ENCODE measurements around the gene KLF11. TPM values are rescaled to one million over a fixed set of nuclear protein-coding genes. Genes with fewer than 3 reads are reported as not detected.

KLF11 gene
- total RNA-seq, 4 donors from 2014 or later = 48.6 to 81.6 (median 58.8) TPM

DNA sequence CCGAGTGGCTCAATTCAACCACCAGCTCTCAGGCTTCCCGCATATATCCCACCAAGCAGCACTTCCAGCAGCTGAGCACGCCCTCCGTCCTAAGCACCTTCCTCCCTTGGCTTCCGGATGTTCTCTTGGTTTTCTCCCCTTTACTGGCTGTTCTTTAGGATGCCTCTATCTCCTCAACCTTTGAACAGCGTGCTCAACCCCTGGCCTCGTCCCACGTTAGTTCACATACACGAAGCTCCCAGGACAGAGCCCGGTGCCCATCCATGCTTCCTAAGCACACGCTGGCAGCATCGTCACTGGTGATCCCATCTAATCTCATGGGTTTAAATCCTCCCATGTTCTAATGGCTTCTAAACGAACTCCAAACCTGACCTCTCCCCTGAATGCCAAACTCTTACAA, 33.2 kb downstream of the KLF11 start:
- no peaks in the 10 kb centered on the region for H3K9me3 ChIP-seq
- WGBS = 79% methylated on average over 13 of the region's 13 CpGs
- no peak overlapping the region for H3K4me3 ChIP-seq
- H3K27me3 ChIP-seq = peaks cover 46% of the 10 kb centered on the region
- peaks cover 27% of the 10 kb centered on the region for H3K4me1 ChIP-seq
- TF ChIP-seq POLR2AphosphoS5 (IDR thresholded peaks at IDR 0.05) = no peak
- TF ChIP-seq EP300 (IDR thresholded peaks at IDR 0.05) = no peak
- TF ChIP-seq, protein P1, sequence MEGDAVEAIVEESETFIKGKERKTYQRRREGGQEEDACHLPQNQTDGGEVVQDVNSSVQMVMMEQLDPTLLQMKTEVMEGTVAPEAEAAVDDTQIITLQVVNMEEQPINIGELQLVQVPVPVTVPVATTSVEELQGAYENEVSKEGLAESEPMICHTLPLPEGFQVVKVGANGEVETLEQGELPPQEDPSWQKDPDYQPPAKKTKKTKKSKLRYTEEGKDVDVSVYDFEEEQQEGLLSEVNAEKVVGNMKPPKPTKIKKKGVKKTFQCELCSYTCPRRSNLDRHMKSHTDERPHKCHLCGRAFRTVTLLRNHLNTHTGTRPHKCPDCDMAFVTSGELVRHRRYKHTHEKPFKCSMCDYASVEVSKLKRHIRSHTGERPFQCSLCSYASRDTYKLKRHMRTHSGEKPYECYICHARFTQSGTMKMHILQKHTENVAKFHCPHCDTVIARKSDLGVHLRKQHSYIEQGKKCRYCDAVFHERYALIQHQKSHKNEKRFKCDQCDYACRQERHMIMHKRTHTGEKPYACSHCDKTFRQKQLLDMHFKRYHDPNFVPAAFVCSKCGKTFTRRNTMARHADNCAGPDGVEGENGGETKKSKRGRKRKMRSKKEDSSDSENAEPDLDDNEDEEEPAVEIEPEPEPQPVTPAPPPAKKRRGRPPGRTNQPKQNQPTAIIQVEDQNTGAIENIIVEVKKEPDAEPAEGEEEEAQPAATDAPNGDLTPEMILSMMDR (IDR thresholded peaks at IDR 0.05) = no peak
- no peak for TF ChIP-seq POLR2A (IDR thresholded peaks at IDR 0.05)
- H3K27ac ChIP-seq = no peak overlapping the region
- no peak for DNase-seq (ENCODE audit: low spot score in 2 of 2)
- no peaks in the 10 kb centered on the region for H3K36me3 ChIP-seq

DNA sequence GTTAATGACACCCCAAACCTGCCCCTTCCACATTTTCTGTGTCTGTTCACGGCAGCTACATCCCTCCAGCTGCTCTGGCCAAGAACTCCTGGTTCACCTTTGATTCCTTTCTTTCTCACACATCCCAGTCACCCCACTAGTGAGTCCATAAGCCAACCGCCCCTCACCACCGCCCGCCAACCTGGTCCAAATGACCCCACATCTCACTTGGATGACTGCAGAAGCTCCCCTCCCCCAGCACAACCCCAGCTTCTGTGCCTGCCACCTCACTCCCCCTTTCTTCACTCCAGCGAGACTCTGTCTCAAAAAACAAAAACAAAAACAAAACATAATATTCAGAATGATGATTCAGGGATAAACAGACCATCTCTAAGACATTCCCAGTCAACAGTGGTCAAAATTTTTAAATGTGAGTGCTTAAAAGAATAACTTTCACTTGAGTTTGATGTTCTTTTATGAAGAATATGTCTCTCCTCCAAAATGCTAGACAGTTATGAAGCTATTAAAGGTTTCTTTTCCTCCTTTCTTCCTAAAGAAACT, 33.7 kb downstream of the KLF11 start:
- no peak for DNase-seq (ENCODE audit: low spot score in 2 of 2)
- Histone ChIP-seq H3K36me3 (no peaks in the 10 kb centered on the region), H3K27me3 (peaks cover 50% of the 10 kb centered on the region), H3K4me3 (no peak overlapping the region), H3K4me1 (peaks cover 27% of the 10 kb centered on the region), H3K27ac (no peak overlapping the region), H3K9me3 (no peaks in the 10 kb centered on the region)
- TF ChIP-seq, protein P1 (IDR thresholded peaks at IDR 0.05) = no peak
- TF ChIP-seq POLR2A (IDR thresholded peaks at IDR 0.05) (no peak), EP300 (IDR thresholded peaks at IDR 0.05) (no peak)
- 82% methylated on average over 5 of the region's 5 CpGs for WGBS

DNA sequence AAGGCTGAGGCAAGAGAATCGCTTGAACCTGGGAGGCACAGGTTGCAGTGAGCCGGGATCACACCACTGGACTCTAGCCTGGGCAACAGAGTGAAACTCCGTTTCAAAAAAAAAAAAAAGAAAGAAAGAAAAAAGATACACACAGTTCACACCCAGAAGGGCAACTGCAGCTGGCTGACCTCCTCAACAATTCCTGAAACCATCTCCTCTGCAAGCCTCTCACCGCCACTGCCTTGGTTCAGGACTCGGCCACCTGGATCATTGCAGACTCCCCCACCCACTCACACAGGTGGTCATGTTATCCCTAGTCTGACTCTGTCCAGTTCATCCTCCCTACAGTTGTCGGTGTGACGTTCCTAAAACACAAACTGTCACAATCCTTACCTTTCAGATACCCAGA, 34.7 kb downstream of the KLF11 start:
- no peak overlapping the region for H3K27ac ChIP-seq
- no peak overlapping the region for H3K4me3 ChIP-seq
- WGBS = 92% methylated on average over 7 of the region's 7 CpGs
- H3K27me3 ChIP-seq = peaks cover 57% of the 10 kb centered on the region
- peaks cover 23% of the 10 kb centered on the region for H3K4me1 ChIP-seq
- no peak for DNase-seq (ENCODE audit: low spot score in 2 of 2)
- no peaks in the 10 kb centered on the region for H3K36me3 ChIP-seq
- TF ChIP-seq EP300 (IDR thresholded peaks at IDR 0.05) (no peak), POLR2AphosphoS5 (IDR thresholded peaks at IDR 0.05) (no peak), POLR2A (IDR thresholded peaks at IDR 0.05) (no peak)
- TF ChIP-seq, protein P1 (IDR thresholded peaks at IDR 0.05) = no peak
- no peaks in the 10 kb centered on the region for H3K9me3 ChIP-seq

DNA sequence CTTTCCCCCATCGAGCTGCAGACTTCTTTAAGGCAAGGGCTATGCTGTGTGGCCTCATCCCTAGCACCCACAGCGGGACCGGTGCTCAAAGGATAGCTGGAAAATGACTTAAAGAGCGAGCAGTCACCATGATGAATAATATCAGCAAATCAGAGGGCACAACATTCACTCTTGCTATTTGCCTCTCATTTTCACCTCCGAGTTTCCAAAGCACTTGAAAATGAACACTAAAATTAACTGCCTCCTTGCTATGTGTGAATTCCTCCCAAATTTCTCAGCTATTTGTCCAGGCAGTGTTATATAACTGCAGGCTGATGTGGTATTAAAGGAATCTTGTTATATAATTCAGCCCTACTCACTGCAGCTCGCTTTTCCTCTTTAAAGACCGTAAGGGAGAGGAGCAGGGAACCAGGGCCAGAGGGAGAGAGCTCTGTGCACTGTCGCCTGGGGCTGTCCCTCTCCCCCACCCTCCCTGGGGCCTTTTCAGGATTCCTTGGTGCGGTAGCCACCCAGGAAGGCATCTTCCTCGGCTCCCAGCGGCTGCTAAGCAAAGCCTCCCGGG, 35.4 kb downstream of the KLF11 start:
- peak overlapping the region; percentile 68 for H3K4me3 ChIP-seq
- TF ChIP-seq POLR2AphosphoS5 (IDR thresholded peaks at IDR 0.05) (no peak), EP300 (IDR thresholded peaks at IDR 0.05) (no peak), POLR2A (IDR thresholded peaks at IDR 0.05) (no peak)
- TF ChIP-seq, protein P1 (IDR thresholded peaks at IDR 0.05) = no peak
- WGBS = 24% methylated on average over 12 of the region's 12 CpGs

DNA sequence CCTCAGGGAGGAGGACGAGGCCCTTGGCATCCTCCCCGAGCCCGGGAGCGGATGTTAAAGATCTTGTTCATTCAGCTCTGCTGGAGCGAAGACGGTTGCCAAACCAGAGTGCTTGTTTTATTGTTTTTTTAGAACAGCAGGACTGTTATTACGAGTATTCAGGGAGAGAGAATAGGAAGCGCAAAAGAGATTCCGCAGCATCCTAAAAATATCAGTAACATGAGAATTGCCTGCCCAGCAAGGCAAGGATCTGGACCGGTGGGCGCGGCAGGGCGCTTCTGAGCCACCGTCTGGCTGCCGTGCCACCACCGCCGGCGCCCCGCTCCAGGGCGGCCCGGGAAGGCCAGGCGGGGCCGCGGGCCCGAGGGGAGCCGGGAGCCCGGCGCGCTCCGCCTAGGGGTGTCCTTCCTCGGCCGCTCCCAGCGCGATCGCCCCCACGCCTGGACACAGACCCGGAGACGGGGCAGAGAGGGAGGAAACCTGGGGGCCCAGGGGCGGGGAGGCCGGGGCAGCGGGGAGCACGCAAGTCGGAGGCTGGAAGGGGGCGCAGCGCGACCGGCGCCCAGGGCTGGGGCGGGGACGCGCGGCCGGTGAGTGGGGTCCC, 36.0 kb downstream of the KLF11 start:
- peak overlapping the region; percentile 62 for H3K27ac ChIP-seq
- H3K4me1 ChIP-seq = peaks cover 23% of the 10 kb centered on the region
- WGBS = under 1% methylated on average over 50 of the region's 53 CpGs
- peak overlapping the region; percentile 68 for H3K4me3 ChIP-seq
- H3K27me3 ChIP-seq = peaks cover 67% of the 10 kb centered on the region
- H3K9me3 ChIP-seq = no peaks in the 10 kb centered on the region
- DNase-seq (ENCODE audit: low spot score in 2 of 2) = no peak
- no peaks in the 10 kb centered on the region for H3K36me3 ChIP-seq
- TF ChIP-seq POLR2AphosphoS5 (IDR thresholded peaks at IDR 0.05) (no peak), POLR2A (IDR thresholded peaks at IDR 0.05) (no peak), EP300 (IDR thresholded peaks at IDR 0.05) (no peak)
- TF ChIP-seq, protein P1 (IDR thresholded peaks at IDR 0.05) = no peak

More for the DNA sequence above, 35.4 kb downstream of the KLF11 start:
- Histone ChIP-seq H3K9me3 (no peaks in the 10 kb centered on the region), H3K36me3 (no peaks in the 10 kb centered on the region), H3K27me3 (peaks cover 64% of the 10 kb centered on the region), H3K27ac (peak overlapping the region; percentile 62), H3K4me1 (peaks cover 23% of the 10 kb centered on the region)
- DNase-seq (ENCODE audit: low spot score in 2 of 2) = no peak

All from suprapubic skin (tissue), 4 donors.